NCI-H524 treated with DMSO at 0.1 percent for 48 hours (cell line): Measurements from ENCODE around the gene CAD.
"Not testable (repeated sequence)": the region's sequence is repeated elsewhere in the genome, so short reads cannot be mapped to it uniquely, and the experiment has no call there.

Source experiments
- DNase-seq: peaks from one replicate; lab custom pipeline; 2025; lab: John Stamatoyannopoulos, UW

The CAD gene

GRCh38 chr2:27217173-27218121 is at the start of gene CAD:
CAD (plus strand) TSS chr2:27217369; CDS start chr2:27217552, 183 bp downstream.
- DNase-seq: no peak

- DNase-seq: no peak
Observed at GRCh38 chr2:27170581-27171337, 46.4 kb upstream of the CAD start.

- no peak for DNase-seq
Observed at GRCh38 chr2:27171351-27171848, 45.8 kb upstream of the CAD start.

GRCh38 chr2:27174638-27175037 is 42.5 kb upstream of the CAD start:
- no peak for DNase-seq

- no peak for DNase-seq
Observed at GRCh38 chr2:27175330-27175729, 41.8 kb upstream of the CAD start.

GRCh38 chr2:27175781-27176180 is 41.4 kb upstream of the CAD start:
- DNase-seq: not testable (repeated sequence)

- DNase-seq: no peak
Observed at GRCh38 chr2:27177441-27178351, 39.5 kb upstream of the CAD start.

- no peak for DNase-seq
Observed at GRCh38 chr2:27178469-27178868, 38.7 kb upstream of the CAD start.

- no peak for DNase-seq
Observed at GRCh38 chr2:27179344-27180000, 37.7 kb upstream of the CAD start.

- no peak for DNase-seq
Observed at GRCh38 chr2:27182346-27182745, 34.8 kb upstream of the CAD start.

- DNase-seq: no peak
Observed at GRCh38 chr2:27184115-27184514, 33.1 kb upstream of the CAD start.

- DNase-seq: no peak
Observed at GRCh38 chr2:27185331-27186026, 31.7 kb upstream of the CAD start.

GRCh38 chr2:27186613-27187345 is 30.4 kb upstream of the CAD start:
- no peak for DNase-seq

GRCh38 chr2:27189989-27190388 is 27.2 kb upstream of the CAD start:
- no peak for DNase-seq

- DNase-seq: peak; percentile 29
Observed at GRCh38 chr2:27191070-27191829, 25.9 kb upstream of the CAD start.

- DNase-seq: no peak
Observed at GRCh38 chr2:27194538-27195354, 22.4 kb upstream of the CAD start.

- DNase-seq: not testable (repeated sequence)
Observed at GRCh38 chr2:27195799-27196198, 21.4 kb upstream of the CAD start.

GRCh38 chr2:27198068-27198467 is 19.1 kb upstream of the CAD start:
- not testable (repeated sequence) for DNase-seq
